Measurements from ENCODE around the gene GPR137B. TPM values are rescaled to one million over a fixed set of nuclear protein-coding genes. Genes with fewer than 3 reads are reported as not detected.

The GPR137B gene
- total RNA-seq, 4 donors from 2014 or later: 6.0 to 16.2 (median 11.5) TPM

DNA sequence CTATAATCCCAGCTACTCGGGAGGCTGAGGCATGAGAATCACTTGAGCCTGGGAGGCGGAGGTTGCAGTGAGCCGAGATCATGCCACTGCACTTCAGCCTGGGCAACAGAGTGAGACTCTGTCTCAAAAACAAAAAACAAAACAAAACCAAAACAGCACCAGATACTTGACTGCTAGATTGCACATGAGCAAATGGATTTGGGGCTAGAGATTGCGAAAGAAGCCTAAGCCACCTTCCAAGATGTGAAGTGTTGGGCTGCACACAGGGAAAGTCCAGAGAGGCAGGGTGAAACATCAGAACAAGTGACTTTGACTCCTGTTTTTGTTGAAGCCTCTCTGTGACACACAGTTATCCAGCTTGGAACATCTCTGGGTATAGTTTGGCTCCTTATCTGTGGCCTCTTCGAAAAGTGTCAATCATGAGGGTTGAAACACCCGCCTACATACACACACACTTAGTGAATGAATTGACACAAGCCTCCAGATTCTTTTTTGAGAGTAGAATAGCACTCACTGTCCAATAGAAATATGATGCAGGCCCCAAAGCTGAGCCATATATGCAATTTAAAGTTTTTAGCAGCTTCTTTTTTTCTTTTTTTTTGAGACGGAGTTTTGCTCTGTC is 34.2 kb upstream of the GPR137B start:
- in situ Hi-C loops (cut with MboI; ENCODE audit: low pct_ligation_motif_present in 1 of 4, low pct_unique_long_range_greater_than_20kb in 1 of 4, low sequenced_read_pairs in 3 of 4) (loop anchor here in 3 of 4 donors (25.0 kb wide), 3 partner anchors 204 to 1454 kb away; no protein-coding TSS in a partner anchor), intact Hi-C loops (cut with DNase I; ENCODE audit: low total_unique reads) (no loop called here)
- WGBS, 2 donors (ENCODE audit: low coverage in 1 of 2): 65 to 83% methylated on average over 5 to 7 of the region's 7 CpGs
- Histone ChIP-seq H3K4me1 (no peaks in the 10 kb centered on the region), H3K36me3 (no peaks in the 10 kb centered on the region), H3K4me3 (no peak overlapping the region), H3K9me3 (no peaks in the 10 kb centered on the region), H3K27me3 (no peaks in the 10 kb centered on the region), H3K27ac (no peak overlapping the region)
- TF ChIP-seq, protein P1, sequence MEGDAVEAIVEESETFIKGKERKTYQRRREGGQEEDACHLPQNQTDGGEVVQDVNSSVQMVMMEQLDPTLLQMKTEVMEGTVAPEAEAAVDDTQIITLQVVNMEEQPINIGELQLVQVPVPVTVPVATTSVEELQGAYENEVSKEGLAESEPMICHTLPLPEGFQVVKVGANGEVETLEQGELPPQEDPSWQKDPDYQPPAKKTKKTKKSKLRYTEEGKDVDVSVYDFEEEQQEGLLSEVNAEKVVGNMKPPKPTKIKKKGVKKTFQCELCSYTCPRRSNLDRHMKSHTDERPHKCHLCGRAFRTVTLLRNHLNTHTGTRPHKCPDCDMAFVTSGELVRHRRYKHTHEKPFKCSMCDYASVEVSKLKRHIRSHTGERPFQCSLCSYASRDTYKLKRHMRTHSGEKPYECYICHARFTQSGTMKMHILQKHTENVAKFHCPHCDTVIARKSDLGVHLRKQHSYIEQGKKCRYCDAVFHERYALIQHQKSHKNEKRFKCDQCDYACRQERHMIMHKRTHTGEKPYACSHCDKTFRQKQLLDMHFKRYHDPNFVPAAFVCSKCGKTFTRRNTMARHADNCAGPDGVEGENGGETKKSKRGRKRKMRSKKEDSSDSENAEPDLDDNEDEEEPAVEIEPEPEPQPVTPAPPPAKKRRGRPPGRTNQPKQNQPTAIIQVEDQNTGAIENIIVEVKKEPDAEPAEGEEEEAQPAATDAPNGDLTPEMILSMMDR (IDR thresholded peaks at IDR 0.05): no peak
- TF ChIP-seq POLR2AphosphoS5 (IDR thresholded peaks at IDR 0.05): no peak
- no peak for TF ChIP-seq POLR2A (IDR thresholded peaks at IDR 0.05)
- TF ChIP-seq EP300 (IDR thresholded peaks at IDR 0.05; ENCODE audit: low read depth): no peak
- no peak for DNase-seq

DNA sequence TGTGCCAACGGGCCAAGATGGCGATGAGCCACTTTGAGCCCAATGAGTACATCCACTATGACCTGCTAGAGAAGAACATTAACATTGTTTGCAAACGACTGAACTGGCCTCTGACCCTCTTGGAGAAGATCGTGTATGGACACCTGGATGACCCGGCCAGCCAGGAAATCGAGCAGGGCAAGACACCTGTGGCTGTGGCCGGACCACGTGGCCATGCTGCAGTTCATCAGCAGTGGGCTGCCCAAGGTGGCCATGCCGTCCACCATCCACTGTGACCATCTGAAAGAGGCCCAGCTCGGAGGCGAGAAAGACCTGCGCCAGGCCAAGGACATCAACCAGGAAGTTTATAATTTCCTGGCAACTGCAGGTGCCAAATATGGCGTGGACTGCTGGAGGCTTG is 32.2 kb upstream of the GPR137B start:
- DNase-seq: no peak
- WGBS, 2 donors (ENCODE audit: low coverage in 1 of 2): 80 to 84% methylated on average over 1 to 13 of the region's 13 CpGs
- no peaks in the 10 kb centered on the region for H3K36me3 ChIP-seq
- no peaks in the 10 kb centered on the region for H3K27me3 ChIP-seq
- in situ Hi-C loops (cut with MboI; ENCODE audit: low pct_ligation_motif_present in 1 of 4, low pct_unique_long_range_greater_than_20kb in 1 of 4, low sequenced_read_pairs in 3 of 4): loop anchor here (5.0 to 25.0 kb wide), 6 partner anchors 202 to 1452 kb away; no protein-coding TSS in a partner anchor
- H3K27ac ChIP-seq: no peak overlapping the region
- H3K4me3 ChIP-seq: no peak overlapping the region
- H3K4me1 ChIP-seq: no peaks in the 10 kb centered on the region
- no peaks in the 10 kb centered on the region for H3K9me3 ChIP-seq
- no peak for TF ChIP-seq EP300 (IDR thresholded peaks at IDR 0.05; ENCODE audit: low read depth)
- TF ChIP-seq, protein P1 (IDR thresholded peaks at IDR 0.05): no peak
- no peak for TF ChIP-seq POLR2AphosphoS5 (IDR thresholded peaks at IDR 0.05)
- TF ChIP-seq POLR2A (IDR thresholded peaks at IDR 0.05): no peak
- intact Hi-C loops (cut with DNase I; ENCODE audit: low total_unique reads): no loop called here

DNA sequence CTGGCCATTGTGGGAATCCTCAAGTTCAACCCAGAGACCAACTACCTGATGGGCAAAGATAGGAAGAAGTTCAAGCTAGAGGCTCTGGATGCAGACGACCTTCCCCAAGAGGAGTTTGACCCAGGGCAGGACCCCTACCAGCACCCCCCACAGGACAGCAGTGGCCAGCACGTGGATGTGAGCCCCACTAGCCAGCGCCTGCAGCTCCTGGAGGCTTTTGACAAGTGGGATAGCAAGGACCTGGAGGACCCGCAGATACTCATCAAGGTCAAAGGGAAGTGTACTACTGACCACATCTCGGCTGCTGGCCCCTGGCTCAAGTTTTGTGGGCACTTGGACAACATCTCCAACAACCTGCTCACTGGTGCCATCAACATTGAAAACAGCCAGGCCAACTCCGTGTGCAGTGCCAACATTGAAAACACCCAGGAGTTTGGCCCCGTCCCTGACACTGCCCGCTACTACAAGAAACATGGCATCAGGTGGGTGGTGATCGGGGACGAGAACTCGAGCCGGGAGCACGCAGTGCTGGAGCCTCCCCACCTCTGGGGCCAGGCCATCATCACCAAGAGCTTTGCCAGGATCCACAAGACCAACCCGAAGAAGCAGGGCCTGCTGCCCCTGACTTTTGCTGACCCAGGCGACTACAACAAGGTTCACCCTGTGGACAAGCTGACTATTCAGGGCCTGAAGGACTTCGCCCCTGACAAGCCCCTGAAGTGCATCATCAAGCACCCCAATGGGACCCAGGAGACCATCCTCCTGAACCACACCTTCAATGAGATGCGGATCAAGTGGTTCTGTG is 30.6 kb upstream of the GPR137B start:
- no peak for TF ChIP-seq EP300 (IDR thresholded peaks at IDR 0.05; ENCODE audit: low read depth)
- no peak for TF ChIP-seq POLR2AphosphoS5 (IDR thresholded peaks at IDR 0.05)
- TF ChIP-seq POLR2A (IDR thresholded peaks at IDR 0.05): no peak
- TF ChIP-seq, protein P1 (IDR thresholded peaks at IDR 0.05): no peak
- H3K4me3 ChIP-seq: no peak overlapping the region
- H3K36me3 ChIP-seq: no peaks in the 10 kb centered on the region
- no peak overlapping the region for H3K27ac ChIP-seq
- intact Hi-C loops (cut with DNase I; ENCODE audit: low total_unique reads): no loop called here
- DNase-seq: no peak
- in situ Hi-C loops (cut with MboI; ENCODE audit: low pct_ligation_motif_present in 1 of 4, low pct_unique_long_range_greater_than_20kb in 1 of 4, low sequenced_read_pairs in 3 of 4): loop anchor here (5.0 to 25.0 kb wide), 6 partner anchors 201 to 1451 kb away; no protein-coding TSS in a partner anchor
- H3K4me1 ChIP-seq: no peaks in the 10 kb centered on the region
- no peaks in the 10 kb centered on the region for H3K9me3 ChIP-seq
- 89 to 100% methylated on average over 1 to 16 of the region's 17 CpGs for WGBS, 2 donors (ENCODE audit: low coverage in 1 of 2)
- no peaks in the 10 kb centered on the region for H3K27me3 ChIP-seq

DNA sequence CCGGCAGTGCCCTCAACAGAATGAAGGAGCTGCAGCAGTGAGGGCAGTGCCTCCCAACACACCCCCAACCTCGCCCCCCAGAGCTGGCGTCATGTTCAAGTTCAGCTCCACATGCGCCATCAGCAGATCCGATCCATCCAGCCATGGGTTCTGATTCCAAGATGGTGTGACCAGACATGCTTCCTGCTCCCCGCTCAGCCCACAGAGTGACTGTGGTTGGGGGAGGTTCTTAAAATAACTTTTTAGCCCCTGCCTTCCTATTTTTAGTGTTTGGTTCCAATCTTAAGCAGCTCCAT is 30.1 kb upstream of the GPR137B start:
- in situ Hi-C loops (cut with MboI; ENCODE audit: low pct_ligation_motif_present in 1 of 4, low pct_unique_long_range_greater_than_20kb in 1 of 4, low sequenced_read_pairs in 3 of 4) (loop anchor here (5.0 to 25.0 kb wide), 6 partner anchors 200 to 1450 kb away; no protein-coding TSS in a partner anchor), intact Hi-C loops (cut with DNase I; ENCODE audit: low total_unique reads) (no loop called here)
- TF ChIP-seq EP300 (IDR thresholded peaks at IDR 0.05; ENCODE audit: low read depth): no peak
- whole genome bisulfite sequencing, 2 donors (ENCODE audit: low coverage in 1 of 2): 93 to 100% methylated on average over 1 to 6 of the region's 6 CpGs
- no peaks in the 10 kb centered on the region for H3K36me3 ChIP-seq
- H3K27me3 ChIP-seq: no peaks in the 10 kb centered on the region
- no peak for DNase-seq
- no peaks in the 10 kb centered on the region for H3K9me3 ChIP-seq
- H3K4me1 ChIP-seq: no peaks in the 10 kb centered on the region
- H3K27ac ChIP-seq: no peak overlapping the region
- no peak overlapping the region for H3K4me3 ChIP-seq

All from transverse colon (tissue), 4 donors.